ENCODE data around the gene ELMOD1.
A peak's percentile ranks its signal among the peaks of the same experiment; 100 is the strongest.
"Not testable (repeated sequence)": the region's sequence is repeated elsewhere in the genome, so short reads cannot be mapped to it uniquely, and the experiment has no call there.

ELMOD1 gene

GRCh38 chr11:107590460-107591377, at the start of gene ELMOD1:
TSS of gene ELMOD1 (plus strand) at chr11:107591147. CDS start at chr11:107618190, 27,043 bp downstream.
- peak; percentile 37 for DNase-seq

- DNase-seq, result no peak
These were observed 45.8 kb upstream of the ELMOD1 start for GRCh38 chr11:107545101-107545514.

- DNase-seq, result no peak
These were observed 43.0 kb upstream of the ELMOD1 start for GRCh38 chr11:107547961-107548360.

- DNase-seq, result peak; percentile 20
These were observed 41.5 kb upstream of the ELMOD1 start for GRCh38 chr11:107549253-107549953.

- no peak for DNase-seq
These were observed 41.0 kb upstream of the ELMOD1 start for GRCh38 chr11:107549954-107550285.

GRCh38 chr11:107550304-107550703, 40.6 kb upstream of the ELMOD1 start:
- no peak for DNase-seq

- peak; percentile 13 for DNase-seq
These were observed 29.3 kb upstream of the ELMOD1 start for GRCh38 chr11:107561688-107562087.

GRCh38 chr11:107562647-107563208, 28.2 kb upstream of the ELMOD1 start:
- DNase-seq, result no peak

GRCh38 chr11:107563702-107564101, 27.2 kb upstream of the ELMOD1 start:
- DNase-seq, result peak; percentile 21

- no peak for DNase-seq
These were observed 26.1 kb upstream of the ELMOD1 start for GRCh38 chr11:107564877-107565218.

- DNase-seq, result peak; percentile 83
These were observed 25.6 kb upstream of the ELMOD1 start, which contains the start of gene ALKBH8 for GRCh38 chr11:107565219-107565937. TSS of gene ALKBH8 (minus strand) at chr11:107565735. CDS start at chr11:107560893, 4,842 bp downstream.

GRCh38 chr11:107565955-107566501, 24.9 kb upstream of the ELMOD1 start:
- DNase-seq, result not testable (repeated sequence)

- no peak for DNase-seq
These were observed 24.4 kb upstream of the ELMOD1 start for GRCh38 chr11:107566569-107566968.

GRCh38 chr11:107567739-107568335, 23.1 kb upstream of the ELMOD1 start:
- DNase-seq, result no peak

- DNase-seq, result no peak
These were observed 20.9 kb upstream of the ELMOD1 start for GRCh38 chr11:107570015-107570414.

GRCh38 chr11:107573438-107573837, 17.5 kb upstream of the ELMOD1 start:
- no peak for DNase-seq

- peak; percentile 58 for DNase-seq
These were observed 14.2 kb upstream of the ELMOD1 start for GRCh38 chr11:107576497-107577345.

- DNase-seq, result no peak
These were observed 13.6 kb upstream of the ELMOD1 start for GRCh38 chr11:107577346-107577711.

GRCh38 chr11:107579169-107579568, 11.8 kb upstream of the ELMOD1 start:
- not testable (repeated sequence) for DNase-seq

- DNase-seq, result no peak
These were observed 9.8 kb upstream of the ELMOD1 start for GRCh38 chr11:107581147-107581546.

- DNase-seq, result no peak
These were observed 7.2 kb upstream of the ELMOD1 start for GRCh38 chr11:107583629-107584195.
